Measurements from ENCODE around the gene AZGP1. TPM values are rescaled to one million over a fixed set of nuclear protein-coding genes. Genes with fewer than 3 reads are reported as not detected.

AZGP1 gene
- total and polyA plus RNA-seq, 2 of the 13 experiments (the other 11 are each of a cell fraction or from before 2014, with no cell fraction given), result 93.8 to 229 TPM

DNA sequence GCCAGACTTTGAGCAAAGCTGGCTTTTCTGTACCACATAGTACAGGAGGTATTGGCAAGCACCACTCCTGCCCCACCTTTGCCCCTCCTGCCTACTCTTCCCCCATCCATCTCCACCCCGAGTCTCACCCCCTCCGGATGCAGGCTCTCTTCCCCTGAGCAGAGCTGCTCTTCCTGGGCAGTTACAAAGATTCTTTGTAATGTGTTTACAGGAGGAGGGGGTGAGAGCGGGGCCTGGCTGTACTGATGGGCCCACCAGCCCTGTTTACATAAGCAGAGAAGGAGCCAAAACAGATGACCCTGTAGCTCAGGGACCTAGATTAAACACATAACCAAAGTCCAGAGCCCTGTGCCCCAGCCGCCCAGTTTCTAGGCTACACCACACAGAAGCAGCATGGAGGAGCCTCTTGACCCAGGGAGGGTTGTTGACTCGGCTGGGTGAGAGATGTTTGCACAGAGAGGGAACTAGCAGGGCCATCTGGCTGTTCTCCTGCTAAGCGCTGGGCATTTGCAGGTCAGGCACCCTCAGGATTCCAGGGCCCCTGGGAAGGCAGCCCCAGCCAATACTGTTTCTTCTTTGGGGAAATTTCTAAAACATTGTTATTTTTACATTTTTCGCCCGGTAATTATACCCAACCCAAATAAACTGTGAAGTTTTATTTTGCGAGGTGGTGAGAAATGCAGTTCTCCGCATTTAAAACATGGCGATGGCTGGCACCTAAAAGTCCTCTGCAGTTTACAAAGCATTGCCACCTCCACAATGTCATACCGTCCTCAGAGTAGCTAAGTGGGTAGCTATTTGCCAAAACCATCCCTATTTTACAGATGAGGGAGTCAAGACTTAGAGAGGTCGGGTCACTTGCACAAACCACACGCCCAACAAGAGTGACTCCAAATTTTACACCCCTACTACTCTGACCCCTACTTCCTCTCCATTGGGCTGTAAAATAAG lies 28.2 kb upstream of the AZGP1 start (continued):
- no peak for TF ChIP-seq ZFP36L2 (CRISPR knock-in tag; IDR thresholded peaks at IDR 0.05)
- TF ChIP-seq IRX3 (CRISPR knock-in tag; IDR thresholded peaks at IDR 0.05; ENCODE audit: borderline replicate concordance, low read depth), result 0 out of 2 replicates have a peak, but pooled peaks have one; percentile 13
- TF ChIP-seq, protein P1, sequence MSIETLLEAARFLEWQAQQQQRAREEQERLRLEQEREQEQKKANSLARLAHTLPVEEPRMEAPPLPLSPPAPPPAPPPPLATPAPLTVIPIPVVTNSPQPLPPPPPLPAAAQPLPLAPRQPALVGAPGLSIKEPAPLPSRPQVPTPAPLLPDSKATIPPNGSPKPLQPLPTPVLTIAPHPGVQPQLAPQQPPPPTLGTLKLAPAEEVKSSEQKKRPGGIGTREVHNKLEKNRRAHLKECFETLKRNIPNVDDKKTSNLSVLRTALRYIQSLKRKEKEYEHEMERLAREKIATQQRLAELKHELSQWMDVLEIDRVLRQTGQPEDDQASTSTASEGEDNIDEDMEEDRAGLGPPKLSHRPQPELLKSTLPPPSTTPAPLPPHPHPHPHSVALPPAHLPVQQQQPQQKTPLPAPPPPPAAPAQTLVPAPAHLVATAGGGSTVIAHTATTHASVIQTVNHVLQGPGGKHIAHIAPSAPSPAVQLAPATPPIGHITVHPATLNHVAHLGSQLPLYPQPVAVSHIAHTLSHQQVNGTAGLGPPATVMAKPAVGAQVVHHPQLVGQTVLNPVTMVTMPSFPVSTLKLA (IDR thresholded peaks at IDR 0.05), result peak; percentile 75
- no peak for TF ChIP-seq ZNF382 (CRISPR knock-in tag; IDR thresholded peaks at IDR 0.05; ENCODE audit: borderline replicate concordance)
- TF ChIP-seq, protein P2, sequence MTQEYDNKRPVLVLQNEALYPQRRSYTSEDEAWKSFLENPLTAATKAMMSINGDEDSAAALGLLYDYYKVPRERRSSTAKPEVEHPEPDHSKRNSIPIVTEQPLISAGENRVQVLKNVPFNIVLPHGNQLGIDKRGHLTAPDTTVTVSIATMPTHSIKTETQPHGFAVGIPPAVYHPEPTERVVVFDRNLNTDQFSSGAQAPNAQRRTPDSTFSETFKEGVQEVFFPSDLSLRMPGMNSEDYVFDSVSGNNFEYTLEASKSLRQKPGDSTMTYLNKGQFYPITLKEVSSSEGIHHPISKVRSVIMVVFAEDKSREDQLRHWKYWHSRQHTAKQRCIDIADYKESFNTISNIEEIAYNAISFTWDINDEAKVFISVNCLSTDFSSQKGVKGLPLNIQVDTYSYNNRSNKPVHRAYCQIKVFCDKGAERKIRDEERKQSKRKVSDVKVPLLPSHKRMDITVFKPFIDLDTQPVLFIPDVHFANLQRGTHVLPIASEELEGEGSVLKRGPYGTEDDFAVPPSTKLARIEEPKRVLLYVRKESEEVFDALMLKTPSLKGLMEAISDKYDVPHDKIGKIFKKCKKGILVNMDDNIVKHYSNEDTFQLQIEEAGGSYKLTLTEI (CRISPR knock-in tag; conservative IDR thresholded peaks at IDR 0.05), result no peak
- TF ChIP-seq MTF2 (CRISPR knock-in tag; IDR thresholded peaks at IDR 0.05; ENCODE audit: borderline replicate concordance), result no peak
- TF ChIP-seq PLRG1 (conservative IDR thresholded peaks at IDR 0.05), result no peak
- TF ChIP-seq, protein P3, sequence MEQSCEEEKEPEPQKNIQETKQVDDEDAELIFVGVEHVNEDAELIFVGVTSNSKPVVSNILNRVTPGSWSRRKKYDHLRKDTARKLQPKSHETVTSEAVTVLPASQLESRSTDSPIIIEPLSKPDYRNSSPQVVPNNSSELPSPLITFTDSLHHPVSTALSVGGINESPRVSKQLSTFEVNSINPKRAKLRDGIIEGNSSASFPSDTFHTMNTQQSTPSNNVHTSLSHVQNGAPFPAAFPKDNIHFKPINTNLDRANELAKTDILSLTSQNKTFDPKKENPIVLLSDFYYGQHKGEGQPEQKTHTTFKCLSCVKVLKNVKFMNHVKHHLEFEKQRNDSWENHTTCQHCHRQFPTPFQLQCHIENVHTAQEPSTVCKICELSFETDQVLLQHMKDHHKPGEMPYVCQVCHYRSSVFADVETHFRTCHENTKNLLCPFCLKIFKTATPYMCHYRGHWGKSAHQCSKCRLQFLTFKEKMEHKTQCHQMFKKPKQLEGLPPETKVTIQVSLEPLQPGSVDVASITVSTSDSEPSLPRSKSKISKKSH (CRISPR knock-in tag; IDR thresholded peaks at IDR 0.05; ENCODE audit: borderline replicate concordance), result no peak
- TF ChIP-seq ZNF7 (CRISPR knock-in tag; IDR thresholded peaks at IDR 0.05), result no peak
- TF ChIP-seq ZNF660 (CRISPR knock-in tag; IDR thresholded peaks at IDR 0.05; ENCODE audit: borderline replicate concordance, low read depth), result no peak
- no peak for TF ChIP-seq ZBTB1 (CRISPR knock-in tag; IDR thresholded peaks at IDR 0.05; ENCODE audit: borderline replicate concordance)
- peak; percentile 76 for TF ChIP-seq ZMAT3 (CRISPR knock-in tag; conservative IDR thresholded peaks at IDR 0.05)
- no peak for TF ChIP-seq ZNF180 (CRISPR knock-in tag; IDR thresholded peaks at IDR 0.05; ENCODE audit: borderline replicate concordance, low read depth)
- TF ChIP-seq, protein P4, sequence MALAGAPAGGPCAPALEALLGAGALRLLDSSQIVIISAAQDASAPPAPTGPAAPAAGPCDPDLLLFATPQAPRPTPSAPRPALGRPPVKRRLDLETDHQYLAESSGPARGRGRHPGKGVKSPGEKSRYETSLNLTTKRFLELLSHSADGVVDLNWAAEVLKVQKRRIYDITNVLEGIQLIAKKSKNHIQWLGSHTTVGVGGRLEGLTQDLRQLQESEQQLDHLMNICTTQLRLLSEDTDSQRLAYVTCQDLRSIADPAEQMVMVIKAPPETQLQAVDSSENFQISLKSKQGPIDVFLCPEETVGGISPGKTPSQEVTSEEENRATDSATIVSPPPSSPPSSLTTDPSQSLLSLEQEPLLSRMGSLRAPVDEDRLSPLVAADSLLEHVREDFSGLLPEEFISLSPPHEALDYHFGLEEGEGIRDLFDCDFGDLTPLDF (CRISPR knock-in tag; IDR thresholded peaks at IDR 0.05), result no peak
- TF ChIP-seq THAP11 (CRISPR knock-in tag; IDR thresholded peaks at IDR 0.05), result peak; percentile 65; the same call in 1 of the 2 replicates
- peak; percentile 56; the same call in 1 of the 2 replicates for TF ChIP-seq ZZZ3 (CRISPR knock-in tag; IDR thresholded peaks at IDR 0.05; ENCODE audit: borderline replicate concordance)
- TF ChIP-seq, protein P5, sequence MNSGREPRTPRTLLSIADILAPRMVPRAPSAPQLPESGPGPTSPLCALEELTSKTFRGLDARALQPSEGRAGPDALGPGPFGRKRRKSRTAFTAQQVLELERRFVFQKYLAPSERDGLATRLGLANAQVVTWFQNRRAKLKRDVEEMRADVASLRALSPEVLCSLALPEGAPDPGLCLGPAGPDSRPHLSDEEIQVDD (CRISPR knock-in tag; IDR thresholded peaks at IDR 0.05; ENCODE audit: borderline replicate concordance), result no peak
- no peak; the same call in 1 of the 2 replicates for TF ChIP-seq ZNF891 (CRISPR knock-in tag; IDR thresholded peaks at IDR 0.05)

Data from HepG2 (cell line).